Neural cell (in vitro differentiated cells): ENCODE data around the gene SHISAL1. TPM values are rescaled to one million over a fixed set of nuclear protein-coding genes. Genes with fewer than 3 reads are reported as not detected.

Experiments used
- H2AFZ ChIP-seq: fragments of 200-600, 300-800 bp; sonication (generic), shearing (Covaris generic); 2 replicates; pipeline ENCODE4 v1.6.0; 2014; ENCODE audit warnings: low read depth, mild to moderate bottlenecking, antibody characterized with exemption, low read length, moderate library complexity
- H3F3A ChIP-seq: fragments of 200-600 bp; shearing (Covaris generic); 2 replicates; pipeline ENCODE4 v1.6.1; 2016; ENCODE audit warnings: mild to moderate bottlenecking, moderate library complexity, mixed read lengths, antibody characterized with exemption, low read length; ENCODE audit not compliant: insufficient read depth, poor library complexity, severe bottlenecking
- H3K27ac ChIP-seq: fragments of 200-600, 300-800 bp; sonication (generic), shearing (Covaris generic); 2 replicates; pipeline ENCODE4 v1.5.1; 2014; ENCODE audit warnings: mild to moderate bottlenecking, low read length, moderate library complexity
- H3K27me3 ChIP-seq: fragments of 300-800, 200-600 bp; sonication (generic), shearing (Covaris generic); 2 replicates; pipeline ENCODE4 v1.6.0; 2014; ENCODE audit warnings: mild to moderate bottlenecking, low read depth, low read length, moderate library complexity; ENCODE audit not compliant: insufficient read depth
- H3K36me3 ChIP-seq: fragments of 300-800, 200-600 bp; sonication (generic), shearing (Covaris generic); 2 replicates; pipeline ENCODE4 v1.5.1; 2014; ENCODE audit warnings: mild to moderate bottlenecking, antibody characterized with exemption, low read length, moderate library complexity; ENCODE audit not compliant: insufficient read depth
- H3K4me2 ChIP-seq: fragments of 300-800, 200-600 bp; sonication (generic), shearing (Covaris generic); 2 replicates; pipeline ENCODE4 v1.6.0; 2014; ENCODE audit warnings: mild to moderate bottlenecking, low read length
- H3K4me3 ChIP-seq: fragments of 300-800, 200-600 bp; sonication (generic), shearing (Covaris generic); 2 replicates; pipeline ENCODE4 v1.5.1; 2014; ENCODE audit warnings: mild to moderate bottlenecking, low read length, moderate library complexity
- H3K79me2 ChIP-seq: fragments of 200-600 bp; shearing (Covaris generic); replicated peaks from 2 replicates; pipeline ENCODE4 v1.6.0; 2014; ENCODE audit warnings: mild to moderate bottlenecking, low read length, moderate library complexity; ENCODE audit not compliant: insufficient read depth
- H3K9ac ChIP-seq: fragments of 300-800, 200-600 bp; sonication (generic), shearing (Covaris generic); 2 replicates; pipeline ENCODE4 v1.6.1; 2016; ENCODE audit warnings: mild to moderate bottlenecking, low read length, mixed read lengths
- H3K9me2 ChIP-seq: fragments of 200-600 bp; shearing (Covaris generic); 2 replicates; pipeline ENCODE4 v1.6.1; 2016; ENCODE audit warnings: mild to moderate bottlenecking, low read length, mixed read lengths; ENCODE audit not compliant: insufficient read depth
- H3K9me3 ChIP-seq: fragments of 200-600, 300-800 bp; sonication (generic), shearing (Covaris generic); 2 replicates; pipeline ENCODE4 v1.6.1; 2016; ENCODE audit warnings: mild to moderate bottlenecking, mixed run types, low read length, moderate library complexity, mixed read lengths
- H4K20me1 ChIP-seq: fragments of 200-600 bp; shearing (Covaris generic); 2 replicates; pipeline ENCODE4 v1.6.1; 2016; ENCODE audit warnings: mild to moderate bottlenecking, mixed run types; ENCODE audit not compliant: insufficient read depth
- EP300 ChIP-seq: fragments of 450-650 bp; conservative IDR thresholded peaks from 2 replicates; pipeline ENCODE4 v1.6.1; 2014; ENCODE audit warnings: antibody characterized with exemption, mild to moderate bottlenecking, moderate library complexity; ENCODE audit not compliant: poor library complexity, severe bottlenecking
- EZH2 ChIP-seq: fragments of 200-600, 300-800 bp; shearing (Covaris generic), sonication (generic); IDR thresholded peaks from 2 replicates; pipeline ENCODE4 v1.6.1; 2014; ENCODE audit warnings: antibody characterized with exemption, low read length, borderline replicate concordance, mild to moderate bottlenecking; ENCODE audit not compliant: insufficient read depth, poor library complexity, severe bottlenecking
- MXI1 ChIP-seq: fragments of 450-650 bp; conservative IDR thresholded peaks from 2 replicates; pipeline ENCODE4 v1.6.1; 2014; ENCODE audit warnings: antibody characterized with exemption, mild to moderate bottlenecking; ENCODE audit not compliant: poor library complexity, severe bottlenecking
- POLR2AphosphoS5 ChIP-seq: IDR thresholded peaks from 2 replicates; pipeline ENCODE4 v1.6.1; 2012
- RAD21 ChIP-seq: fragments of 450-650 bp; conservative IDR thresholded peaks from 2 replicates; pipeline ENCODE4 v1.6.1; 2014; ENCODE audit warnings: antibody characterized with exemption, mild to moderate bottlenecking, moderate library complexity
- SMC3 ChIP-seq: fragments of 450-650 bp; conservative IDR thresholded peaks from 2 replicates; pipeline ENCODE4 v1.6.1; 2014; ENCODE audit warnings: antibody characterized with exemption, mild to moderate bottlenecking, moderate library complexity; ENCODE audit not compliant: poor library complexity
- TAF1 ChIP-seq: IDR thresholded peaks from 2 replicates; pipeline ENCODE4 v1.6.1; 2012; ENCODE audit warnings: low read depth
- polyA plus RNA-seq: library from polyadenylated mRNA; depleted of rRNA; stranded (reverse); fragments of >200 nt; gene quantifications from 2 replicates; pipeline ENCODE4 v1.2.3, GENCODE V29; 2014
- TF ChIP-seq, protein P1 (sequence below): IDR thresholded peaks from 2 replicates; pipeline ENCODE4 v1.6.1; 2012; ENCODE audit warnings: borderline replicate concordance
- TF ChIP-seq, protein P2 (sequence below): fragments of 450-650 bp; IDR thresholded peaks from 2 replicates; pipeline ENCODE4 v1.5.1; 2014; ENCODE audit warnings: antibody characterized with exemption, mild to moderate bottlenecking, moderate library complexity; ENCODE audit not compliant: poor library complexity, severe bottlenecking

The SHISAL1 gene
- polyA plus RNA-seq, 1 donor from 2014 or later = 15.4 TPM

DNA sequence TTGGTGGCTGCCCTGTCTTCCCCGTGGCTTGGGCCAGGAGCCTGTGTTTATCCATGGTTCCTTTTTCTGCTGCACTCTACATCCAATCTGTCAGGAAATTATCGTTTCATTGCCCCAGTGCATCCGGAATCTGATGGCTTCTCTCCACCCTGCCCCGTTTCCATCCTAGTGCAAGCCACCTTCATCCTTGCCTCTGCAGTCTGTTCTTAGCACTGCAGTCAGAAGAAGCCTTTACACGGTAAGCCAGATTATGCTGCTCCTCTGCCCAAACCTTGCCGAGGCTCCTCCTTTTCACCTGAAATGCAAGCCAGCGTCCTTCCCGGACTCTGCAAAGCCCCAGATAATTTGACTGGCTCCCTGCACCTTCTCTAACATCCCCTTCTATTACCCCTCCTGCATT is 86.9 kb downstream of the SHISAL1 start:
- Histone ChIP-seq H4K20me1 (no peaks in the 10 kb centered on the region), H3K4me2 (no peak overlapping the region), H3K27ac (no peak overlapping the region), H3K9ac (no peak overlapping the region), H3K79me2 (no peaks in the 10 kb centered on the region), H3K36me3 (no peaks in the 10 kb centered on the region), H3K9me2 (no peaks in the 10 kb centered on the region), H3K4me3 (no peak overlapping the region), H2AFZ (no peak overlapping the region), H3K9me3 (peaks cover 6% of the 10 kb centered on the region), H3K27me3 (no peaks in the 10 kb centered on the region), H3F3A (no peaks in the 10 kb centered on the region)
- TF ChIP-seq EP300 (no peak), TAF1 (no peak), POLR2AphosphoS5 (no peak), SMC3 (no peak), EZH2 (no peak), RAD21 (no peak), MXI1 (no peak)
- TF ChIP-seq, protein P1, sequence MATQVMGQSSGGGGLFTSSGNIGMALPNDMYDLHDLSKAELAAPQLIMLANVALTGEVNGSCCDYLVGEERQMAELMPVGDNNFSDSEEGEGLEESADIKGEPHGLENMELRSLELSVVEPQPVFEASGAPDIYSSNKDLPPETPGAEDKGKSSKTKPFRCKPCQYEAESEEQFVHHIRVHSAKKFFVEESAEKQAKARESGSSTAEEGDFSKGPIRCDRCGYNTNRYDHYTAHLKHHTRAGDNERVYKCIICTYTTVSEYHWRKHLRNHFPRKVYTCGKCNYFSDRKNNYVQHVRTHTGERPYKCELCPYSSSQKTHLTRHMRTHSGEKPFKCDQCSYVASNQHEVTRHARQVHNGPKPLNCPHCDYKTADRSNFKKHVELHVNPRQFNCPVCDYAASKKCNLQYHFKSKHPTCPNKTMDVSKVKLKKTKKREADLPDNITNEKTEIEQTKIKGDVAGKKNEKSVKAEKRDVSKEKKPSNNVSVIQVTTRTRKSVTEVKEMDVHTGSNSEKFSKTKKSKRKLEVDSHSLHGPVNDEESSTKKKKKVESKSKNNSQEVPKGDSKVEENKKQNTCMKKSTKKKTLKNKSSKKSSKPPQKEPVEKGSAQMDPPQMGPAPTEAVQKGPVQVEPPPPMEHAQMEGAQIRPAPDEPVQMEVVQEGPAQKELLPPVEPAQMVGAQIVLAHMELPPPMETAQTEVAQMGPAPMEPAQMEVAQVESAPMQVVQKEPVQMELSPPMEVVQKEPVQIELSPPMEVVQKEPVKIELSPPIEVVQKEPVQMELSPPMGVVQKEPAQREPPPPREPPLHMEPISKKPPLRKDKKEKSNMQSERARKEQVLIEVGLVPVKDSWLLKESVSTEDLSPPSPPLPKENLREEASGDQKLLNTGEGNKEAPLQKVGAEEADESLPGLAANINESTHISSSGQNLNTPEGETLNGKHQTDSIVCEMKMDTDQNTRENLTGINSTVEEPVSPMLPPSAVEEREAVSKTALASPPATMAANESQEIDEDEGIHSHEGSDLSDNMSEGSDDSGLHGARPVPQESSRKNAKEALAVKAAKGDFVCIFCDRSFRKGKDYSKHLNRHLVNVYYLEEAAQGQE = no peak
- TF ChIP-seq, protein P2, sequence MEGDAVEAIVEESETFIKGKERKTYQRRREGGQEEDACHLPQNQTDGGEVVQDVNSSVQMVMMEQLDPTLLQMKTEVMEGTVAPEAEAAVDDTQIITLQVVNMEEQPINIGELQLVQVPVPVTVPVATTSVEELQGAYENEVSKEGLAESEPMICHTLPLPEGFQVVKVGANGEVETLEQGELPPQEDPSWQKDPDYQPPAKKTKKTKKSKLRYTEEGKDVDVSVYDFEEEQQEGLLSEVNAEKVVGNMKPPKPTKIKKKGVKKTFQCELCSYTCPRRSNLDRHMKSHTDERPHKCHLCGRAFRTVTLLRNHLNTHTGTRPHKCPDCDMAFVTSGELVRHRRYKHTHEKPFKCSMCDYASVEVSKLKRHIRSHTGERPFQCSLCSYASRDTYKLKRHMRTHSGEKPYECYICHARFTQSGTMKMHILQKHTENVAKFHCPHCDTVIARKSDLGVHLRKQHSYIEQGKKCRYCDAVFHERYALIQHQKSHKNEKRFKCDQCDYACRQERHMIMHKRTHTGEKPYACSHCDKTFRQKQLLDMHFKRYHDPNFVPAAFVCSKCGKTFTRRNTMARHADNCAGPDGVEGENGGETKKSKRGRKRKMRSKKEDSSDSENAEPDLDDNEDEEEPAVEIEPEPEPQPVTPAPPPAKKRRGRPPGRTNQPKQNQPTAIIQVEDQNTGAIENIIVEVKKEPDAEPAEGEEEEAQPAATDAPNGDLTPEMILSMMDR = no peak

DNA sequence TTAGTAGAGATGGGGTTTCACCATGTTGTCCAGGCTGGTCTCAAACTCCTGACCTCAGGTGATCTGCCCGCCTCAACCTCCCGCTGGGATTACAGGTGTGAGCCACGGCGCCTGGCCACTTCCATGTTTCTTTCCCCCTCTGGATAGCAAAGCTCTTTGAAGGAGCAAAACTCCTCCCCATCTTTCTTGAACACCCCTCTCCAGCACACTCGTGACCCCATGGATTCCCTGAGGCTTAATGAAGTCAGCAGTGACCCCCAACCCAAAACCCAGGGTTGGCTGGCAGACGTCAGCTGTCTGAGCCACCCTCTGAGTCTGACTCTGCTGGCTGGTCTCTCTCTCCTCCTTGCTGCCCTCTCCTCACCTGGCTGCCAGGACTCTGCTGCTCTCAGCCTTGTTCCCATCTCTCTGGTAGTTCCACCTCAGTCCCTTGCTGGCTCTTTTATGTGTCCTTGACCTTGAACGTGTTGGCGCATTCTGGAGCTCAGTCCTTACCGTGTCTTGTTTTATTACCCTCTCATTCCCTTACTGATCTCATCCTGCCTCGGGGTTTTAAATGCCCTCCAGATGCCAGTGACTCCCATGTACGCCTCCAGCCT is 87.6 kb downstream of the SHISAL1 start:
- TF ChIP-seq MXI1 (no peak), POLR2AphosphoS5 (no peak), RAD21 (no peak)
- TF ChIP-seq, protein P2 = no peak
- H3K4me2 ChIP-seq = no peak overlapping the region
- no peak overlapping the region for H3K9ac ChIP-seq
- no peak overlapping the region for H3K4me3 ChIP-seq
- H3K36me3 ChIP-seq = no peaks in the 10 kb centered on the region
- no peaks in the 10 kb centered on the region for H4K20me1 ChIP-seq
- no peak overlapping the region for H3K27ac ChIP-seq
- H3K79me2 ChIP-seq = no peaks in the 10 kb centered on the region
- H3K9me2 ChIP-seq = no peaks in the 10 kb centered on the region
- H2AFZ ChIP-seq = no peak overlapping the region
- peaks cover 6% of the 10 kb centered on the region for H3K9me3 ChIP-seq
- no peaks in the 10 kb centered on the region for H3F3A ChIP-seq
- H3K27me3 ChIP-seq = no peaks in the 10 kb centered on the region
